ENCODE results near the gene MIOX. TPM values are rescaled to one million over a fixed set of nuclear protein-coding genes. Genes with fewer than 3 reads are reported as not detected.

The MIOX gene
- total and polyA plus RNA-seq, 2 donors (not counting 3 experiments of a cell fraction or from before 2014, with no cell fraction given): not detected

DNA sequence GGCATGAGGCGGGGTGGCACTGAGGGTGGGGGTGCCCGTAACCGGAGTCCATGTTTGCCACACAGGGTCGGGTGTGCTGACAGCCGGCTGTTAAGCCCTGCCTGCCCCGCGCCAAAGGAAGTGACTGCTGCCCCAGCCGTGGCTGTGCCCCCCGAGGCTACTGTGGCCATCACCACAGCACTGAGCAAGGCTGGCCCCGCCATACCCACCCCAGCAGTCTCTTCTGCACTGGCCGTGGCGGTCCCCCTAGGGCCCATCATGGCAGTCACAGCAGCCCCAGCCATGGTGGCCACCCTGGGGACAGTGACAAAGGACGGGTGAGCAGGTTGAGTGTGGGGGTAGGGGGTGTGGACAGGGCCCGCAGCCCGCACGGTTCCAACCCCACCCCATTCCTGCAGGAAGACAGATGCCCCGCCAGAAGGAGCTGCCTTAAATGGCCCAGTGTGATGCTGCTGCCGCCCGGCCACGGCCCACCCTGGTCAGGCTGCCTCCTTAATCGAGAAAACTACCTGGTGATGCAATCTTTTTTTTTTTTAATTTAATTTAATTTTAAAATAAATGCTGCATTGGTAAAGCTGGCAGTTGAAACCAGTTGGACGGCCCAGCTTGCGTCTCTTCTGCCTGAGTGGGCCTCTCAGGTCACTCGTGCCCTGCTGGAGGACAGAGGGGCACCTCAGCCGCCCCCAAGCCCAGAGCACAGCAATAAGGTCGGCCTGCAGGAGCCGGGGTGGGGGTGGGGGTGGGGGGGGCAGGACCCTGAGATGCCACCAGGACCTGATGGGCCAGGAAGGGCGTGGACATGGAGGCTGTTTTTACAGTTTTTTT is 42.6 kb upstream of the MIOX start:
- intact Hi-C loops (cut with micrococcal nuclease) (no loop called here), dilution Hi-C loops (cut with MboI; ENCODE audit: extremely low pct_ligation_motif_present, low sequenced_read_pairs) (no loop called here)
- no peak for DNase-seq (ENCODE audit: low read depth, low spot score)
- Histone ChIP-seq H2AFZ (ENCODE audit: low read depth, low read length) (no peak overlapping the region), H3K4me3 (replicated peaks in 1 of 3; ENCODE audit: insufficient read depth in 1 of 3, low read depth in 1 of 3, low read length in 3 of 3) (no peak overlapping the region), H3K9me1 (replicated peaks; ENCODE audit: control insufficient read depth, extremely low read depth, insufficient read depth, low read length) (no peaks in the 10 kb centered on the region), H4K20me1 (replicated peaks; ENCODE audit: control insufficient read depth, extremely low read depth, insufficient read depth, low read length) (no peaks in the 10 kb centered on the region), H3K4me2 (ENCODE audit: insufficient read depth, low read length) (no peak overlapping the region), H3K27me3 (ENCODE audit: control insufficient read depth in 2 of 2, insufficient read depth in 2 of 2, low read length in 2 of 2) (no peaks in the 10 kb centered on the region), H3K9me3 (replicated peaks; ENCODE audit: control insufficient read depth, insufficient read depth, low read length) (no peaks in the 10 kb centered on the region), H3K36me3 (ENCODE audit: control insufficient read depth in 2 of 2, extremely low read depth in 1 of 2, insufficient read depth in 2 of 2, low read length in 2 of 2) (peaks cover 2 to 50% of the 10 kb centered on the region in 2 experiments), H3K9ac (replicated peaks; ENCODE audit: extremely low read depth, insufficient read depth, low read length) (no peak overlapping the region), H3K79me2 (ENCODE audit: control insufficient read depth, insufficient read depth, low read length) (no peaks in the 10 kb centered on the region), H3K4me1 (ENCODE audit: control insufficient read depth, extremely low read depth, insufficient read depth, low read length) (peaks cover 6% of the 10 kb centered on the region), H3K27ac (ENCODE audit: insufficient read depth, low read depth, low read length) (no peak overlapping the region)
- BruUV-seq (replicated peaks): no TSS peak
- CTCF ChIA-PET: interaction anchor here (0.6 to 1.6 kb wide), 3 partner anchors 54 to 177 kb away, joined by 3 to 9 read pairs (median 3); partner anchors contain the start of gene SCO2
- no peak for FAIRE-seq
- POLR2A ChIA-PET: interaction anchor here (0.6 kb wide), 1 partner anchor 149 kb away, joined by 3 read pairs; no protein-coding TSS in a partner anchor
- TF ChIP-seq FOS (IDR thresholded peaks at IDR 0.05; ENCODE audit: borderline replicate concordance, insufficient read depth, low read length): no peak
- TF ChIP-seq GATA2 (IDR thresholded peaks at IDR 0.05; ENCODE audit: insufficient read depth, insufficient read length, low read depth, low read length): no peak
- no peak for TF ChIP-seq MYC (IDR thresholded peaks at IDR 0.05; ENCODE audit: low read depth, low read length)
- no peak for TF ChIP-seq EZH2 (IDR thresholded peaks at IDR 0.05; ENCODE audit: borderline replicate concordance, low read depth, low read length, severe bottlenecking)
- no peak for TF ChIP-seq POLR2A (IDR thresholded peaks at IDR 0.05; ENCODE audit: low read depth, low read length)
- TF ChIP-seq, protein P1, sequence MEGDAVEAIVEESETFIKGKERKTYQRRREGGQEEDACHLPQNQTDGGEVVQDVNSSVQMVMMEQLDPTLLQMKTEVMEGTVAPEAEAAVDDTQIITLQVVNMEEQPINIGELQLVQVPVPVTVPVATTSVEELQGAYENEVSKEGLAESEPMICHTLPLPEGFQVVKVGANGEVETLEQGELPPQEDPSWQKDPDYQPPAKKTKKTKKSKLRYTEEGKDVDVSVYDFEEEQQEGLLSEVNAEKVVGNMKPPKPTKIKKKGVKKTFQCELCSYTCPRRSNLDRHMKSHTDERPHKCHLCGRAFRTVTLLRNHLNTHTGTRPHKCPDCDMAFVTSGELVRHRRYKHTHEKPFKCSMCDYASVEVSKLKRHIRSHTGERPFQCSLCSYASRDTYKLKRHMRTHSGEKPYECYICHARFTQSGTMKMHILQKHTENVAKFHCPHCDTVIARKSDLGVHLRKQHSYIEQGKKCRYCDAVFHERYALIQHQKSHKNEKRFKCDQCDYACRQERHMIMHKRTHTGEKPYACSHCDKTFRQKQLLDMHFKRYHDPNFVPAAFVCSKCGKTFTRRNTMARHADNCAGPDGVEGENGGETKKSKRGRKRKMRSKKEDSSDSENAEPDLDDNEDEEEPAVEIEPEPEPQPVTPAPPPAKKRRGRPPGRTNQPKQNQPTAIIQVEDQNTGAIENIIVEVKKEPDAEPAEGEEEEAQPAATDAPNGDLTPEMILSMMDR (IDR thresholded peaks at IDR 0.05; ENCODE audit: extremely low read depth in 1 of 2, insufficient read depth in 1 of 2, low read depth in 1 of 2, low read length in 2 of 2): no peak
